B cell (primary cell): ENCODE results near the gene GRK5.

Experiments used
- CTCF ChIP-seq: fragments of 200-600 bp; IDR thresholded peaks from one replicate; pipeline ENCODE4 v1.8.0; 2022; ENCODE audit warnings: antibody characterized with exemption, mild to moderate bottlenecking
- EZH2 ChIP-seq: IDR thresholded peaks from 2 replicates; pipeline ENCODE4 v1.6.1; 2012; ENCODE audit warnings: borderline replicate concordance, low read depth, mild to moderate bottlenecking, moderate library complexity, low read length; ENCODE audit not compliant: insufficient read depth, poor library complexity, severe bottlenecking

DNA sequence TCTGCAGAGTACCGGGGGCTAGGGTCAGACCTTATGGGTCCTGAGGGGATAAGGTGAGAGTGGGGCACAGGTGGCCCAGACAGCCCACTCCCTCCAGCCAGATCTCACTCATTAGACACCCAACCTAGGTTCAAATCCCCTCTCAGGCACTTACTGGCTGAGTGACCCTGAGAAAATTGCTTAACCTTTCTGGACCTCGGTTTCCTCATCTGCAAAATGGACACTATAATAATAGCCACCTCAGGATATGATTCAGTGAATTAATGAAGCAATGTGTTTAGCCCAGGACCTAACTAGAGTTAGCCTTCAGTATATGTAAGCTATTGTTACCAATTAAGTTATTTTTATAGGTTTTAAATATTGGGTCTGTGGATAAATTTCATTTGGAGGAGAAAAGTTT lies 212.6 kb downstream of the GRK5 start:
- TF ChIP-seq CTCF (no peak), EZH2 (no peak)
